LNCAP (cell line): ENCODE data around the gene RNF180.

ENCODE experiments used
- CTCF ChIP-seq: fragments of 450-650 bp; IDR thresholded peaks from 2 replicates; pipeline ENCODE4 v1.5.1; 2017; ENCODE audit warnings: mild to moderate bottlenecking

RNF180 gene

GRCh38 chr5:64206653-64207052 lies 41.0 kb downstream of the RNF180 start:
- TF ChIP-seq CTCF = no peak

DNA sequence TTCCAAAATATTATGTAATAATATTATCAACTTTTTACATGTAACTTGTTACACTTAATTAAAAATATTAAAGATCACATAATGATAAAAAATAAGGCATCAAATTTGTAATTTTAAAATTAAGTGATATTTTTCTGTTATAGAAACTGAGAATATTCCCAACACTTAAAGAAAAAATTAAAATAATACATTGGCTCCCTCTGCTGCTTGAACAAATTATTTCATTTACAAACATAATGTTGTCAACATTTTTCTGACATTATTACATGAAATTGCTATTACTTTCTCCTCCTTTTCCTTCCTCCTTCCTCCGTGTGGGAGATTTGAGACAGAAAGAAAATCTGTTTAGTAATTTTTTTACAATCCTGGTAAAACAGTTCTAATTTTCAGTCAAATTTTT lies 42.3 kb downstream of the RNF180 start:
- peak; percentile 44 for TF ChIP-seq CTCF

DNA sequence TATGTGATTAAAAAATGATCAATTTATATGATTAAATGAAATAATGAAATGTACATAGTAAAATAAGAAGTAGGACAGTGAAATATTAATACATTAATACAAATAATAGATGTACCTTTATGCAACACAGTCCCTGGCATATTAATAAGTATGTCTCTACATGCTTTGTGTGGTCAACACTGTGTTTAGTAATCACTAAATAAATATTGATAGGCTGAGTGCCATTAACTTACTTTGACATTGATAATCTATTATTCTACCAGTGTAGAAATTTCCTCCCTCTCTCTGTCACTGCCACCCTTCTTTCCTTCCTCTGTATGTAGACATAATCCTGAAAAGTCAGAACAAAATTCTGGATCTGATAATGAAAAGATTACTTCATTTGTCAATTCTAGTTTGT lies 43.7 kb downstream of the RNF180 start:
- TF ChIP-seq CTCF = no peak

GRCh38 chr5:64210866-64211265 lies 45.2 kb downstream of the RNF180 start:
- TF ChIP-seq CTCF = no peak

- TF ChIP-seq CTCF = no peak
These were observed 47.4 kb downstream of the RNF180 start for GRCh38 chr5:64213011-64213410.

GRCh38 chr5:64213531-64213930 lies 47.9 kb downstream of the RNF180 start:
- no peak for TF ChIP-seq CTCF

DNA sequence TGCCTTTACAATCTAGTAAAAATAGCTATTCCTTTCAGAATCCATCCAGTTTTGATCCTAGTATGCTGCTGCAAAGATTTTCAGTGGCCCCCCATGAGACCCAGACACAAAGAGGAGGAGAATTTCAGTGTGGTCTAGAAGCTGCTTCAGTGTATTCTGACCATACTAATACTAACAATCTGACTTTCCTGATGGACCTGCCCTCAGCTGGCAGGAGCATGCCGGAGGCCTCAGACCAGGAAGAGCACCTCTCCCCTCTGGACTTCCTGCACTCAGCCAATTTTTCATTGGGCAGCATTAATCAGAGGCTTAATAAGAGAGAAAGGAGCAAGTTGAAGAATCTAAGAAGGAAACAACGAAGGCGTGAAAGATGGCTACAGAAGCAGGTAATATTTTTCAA lies 48.5 kb downstream of the RNF180 start:
- TF ChIP-seq CTCF = no peak

GRCh38 chr5:64221911-64222310 lies 56.3 kb downstream of the RNF180 start:
- TF ChIP-seq CTCF = no peak
